ENCODE results near the gene WNT1.

The WNT1 gene

DNA sequence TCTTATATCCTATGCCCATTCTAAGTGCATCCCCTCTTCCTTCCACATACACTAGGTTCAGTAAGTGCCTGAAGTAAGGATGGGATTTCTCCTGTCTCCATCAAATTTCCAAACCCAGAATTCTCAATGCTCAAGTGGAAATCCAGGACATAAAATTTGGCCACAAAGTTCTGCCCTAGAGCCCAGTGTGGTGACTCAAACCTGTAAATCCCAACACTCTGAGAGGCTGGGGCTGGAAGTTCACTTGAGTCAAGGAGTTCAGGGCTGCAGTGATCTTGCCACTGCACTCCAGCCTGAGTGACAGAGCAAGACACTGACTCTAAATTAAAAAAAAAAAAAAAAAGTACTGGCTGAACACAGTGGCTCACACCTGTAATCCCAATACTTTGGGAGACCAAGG lies 16.3 kb upstream of the WNT1 start:
- no peak for DNase-seq (ENCODE audit: low read depth)

DNA sequence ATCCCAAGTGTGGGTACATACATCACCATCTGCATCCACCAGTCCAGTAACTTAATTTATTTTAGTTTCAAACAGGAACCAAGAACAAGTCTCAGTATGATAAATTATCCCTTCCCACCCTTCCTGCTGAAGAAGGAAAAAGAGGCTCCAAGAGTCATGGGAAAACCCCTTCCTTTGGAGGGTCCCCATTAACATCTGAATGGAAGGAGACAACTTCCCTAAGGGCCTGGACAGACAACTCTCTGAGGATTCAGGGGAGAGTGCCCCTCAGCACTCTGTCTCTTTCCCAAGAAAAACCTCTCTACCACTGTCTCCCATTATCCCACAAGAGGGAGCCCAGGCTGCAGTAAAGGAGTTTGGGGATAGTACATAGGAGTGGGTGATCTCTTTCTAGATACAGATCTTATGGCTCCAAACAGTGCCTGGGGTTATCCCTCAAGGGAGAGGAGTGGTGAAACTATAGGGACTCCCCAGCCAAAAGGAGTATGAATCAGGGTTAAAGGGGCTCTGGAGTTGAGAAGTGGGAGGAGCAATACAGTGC lies 12.8 kb upstream of the WNT1 start:
- DNase-seq (ENCODE audit: low read depth) = no peak

DNA sequence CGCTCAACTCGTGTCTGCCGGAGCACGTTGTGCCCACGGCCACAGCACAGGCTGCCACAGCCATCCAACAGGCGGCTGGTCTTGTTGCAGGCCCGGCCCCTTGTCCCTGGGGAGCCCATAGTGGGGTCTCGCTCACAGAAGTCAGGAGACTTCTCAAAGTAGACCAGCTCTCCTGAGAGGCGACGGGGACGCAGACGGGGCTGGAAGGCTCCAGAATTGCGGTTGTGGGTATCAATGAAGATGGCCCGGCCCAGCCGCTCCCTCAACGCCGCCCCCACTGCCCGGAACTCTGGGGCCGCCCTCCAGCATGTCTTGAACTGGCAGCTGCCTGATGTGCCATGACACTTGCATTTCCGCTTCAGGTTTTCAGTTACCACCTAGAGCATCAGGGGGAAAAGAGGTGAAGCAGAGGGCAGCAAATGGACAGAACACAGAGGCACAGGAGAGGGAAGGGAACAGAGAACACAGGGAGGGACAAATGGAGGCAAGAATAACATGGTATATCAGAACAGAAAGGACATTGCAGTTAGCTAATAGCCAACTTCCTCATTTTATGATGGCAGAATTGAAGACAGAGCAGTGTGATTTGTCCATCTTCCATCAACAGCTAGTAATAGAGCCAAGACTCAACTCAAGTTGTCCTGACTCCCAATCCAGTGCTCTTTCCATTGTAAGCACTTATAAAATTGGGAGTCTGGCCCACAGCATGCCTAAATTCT lies 11.8 kb upstream of the WNT1 start:
- no peak for DNase-seq (ENCODE audit: low read depth)

DNA sequence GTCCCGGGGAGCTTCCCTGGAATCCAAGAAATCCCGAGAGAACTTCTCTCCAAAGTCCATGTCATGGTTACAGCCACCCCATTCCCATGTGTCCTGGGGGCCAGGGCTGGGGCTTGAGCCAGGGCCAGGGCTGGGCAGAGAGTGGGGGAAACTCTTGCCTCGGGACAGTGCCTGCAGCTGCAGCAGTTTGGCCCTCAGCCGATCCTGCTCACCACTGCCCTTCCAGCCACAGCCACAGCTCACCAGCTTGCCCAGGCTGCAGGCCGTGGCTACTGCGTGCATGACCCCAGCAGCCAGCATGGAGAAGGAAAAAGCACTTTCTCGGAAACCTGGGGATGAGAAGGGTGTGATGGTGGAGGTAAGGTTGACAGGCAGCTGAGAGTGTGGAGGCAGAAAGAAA lies 10.1 kb upstream of the WNT1 start:
- DNase-seq (ENCODE audit: low read depth) = no peak

DNA sequence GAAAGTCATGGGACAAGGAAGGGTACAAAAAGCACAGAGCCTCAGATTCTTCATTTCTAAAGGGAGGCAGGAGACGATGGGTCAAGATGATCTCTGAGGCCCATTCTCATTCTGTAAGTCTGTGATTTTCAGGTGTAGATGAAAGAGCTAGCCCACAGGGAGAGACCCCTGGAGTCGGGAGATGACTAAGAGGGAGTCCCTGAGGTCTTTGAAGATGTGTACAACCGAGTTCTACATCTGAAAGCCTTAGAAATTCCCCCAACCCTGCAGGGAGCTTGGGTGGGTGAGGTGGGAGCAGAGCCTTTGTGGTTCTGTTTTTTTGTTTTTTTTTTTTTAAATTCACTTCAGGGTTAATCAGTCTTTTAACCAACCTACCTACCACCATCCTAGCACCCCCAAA lies 9.7 kb upstream of the WNT1 start:
- DNase-seq (ENCODE audit: low read depth) = no peak

DNA sequence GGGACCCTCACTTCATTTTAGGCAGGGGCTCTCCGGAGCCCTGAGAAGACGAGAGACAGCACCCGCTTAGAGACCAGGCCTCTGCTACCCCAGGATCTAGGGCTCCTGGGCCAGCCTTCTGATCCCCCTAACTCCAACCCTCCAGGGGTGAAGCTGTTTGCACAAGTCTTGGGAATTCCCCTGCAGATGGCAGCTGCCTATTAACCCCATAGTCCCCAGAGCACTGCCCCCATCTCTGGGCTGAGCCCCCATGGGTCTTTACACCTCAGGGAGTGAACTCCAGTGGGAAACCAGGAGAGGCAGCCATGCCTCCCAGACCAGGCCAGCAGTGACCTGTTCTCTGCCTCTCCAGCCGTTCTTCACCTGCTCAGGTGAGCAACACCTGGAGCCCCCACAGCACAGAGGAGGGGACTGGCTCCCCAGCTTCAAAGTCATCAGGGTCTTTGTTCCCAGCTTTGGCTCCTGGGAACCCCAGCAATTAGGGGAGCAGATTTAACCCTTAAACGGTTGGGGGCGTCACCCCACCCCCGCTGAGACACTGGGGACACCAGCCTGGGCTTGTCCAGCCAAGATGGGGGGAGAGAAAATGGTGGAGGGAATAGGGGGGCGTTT lies 8.9 kb upstream of the WNT1 start:
- DNase-seq (ENCODE audit: low read depth) = no peak

DNA sequence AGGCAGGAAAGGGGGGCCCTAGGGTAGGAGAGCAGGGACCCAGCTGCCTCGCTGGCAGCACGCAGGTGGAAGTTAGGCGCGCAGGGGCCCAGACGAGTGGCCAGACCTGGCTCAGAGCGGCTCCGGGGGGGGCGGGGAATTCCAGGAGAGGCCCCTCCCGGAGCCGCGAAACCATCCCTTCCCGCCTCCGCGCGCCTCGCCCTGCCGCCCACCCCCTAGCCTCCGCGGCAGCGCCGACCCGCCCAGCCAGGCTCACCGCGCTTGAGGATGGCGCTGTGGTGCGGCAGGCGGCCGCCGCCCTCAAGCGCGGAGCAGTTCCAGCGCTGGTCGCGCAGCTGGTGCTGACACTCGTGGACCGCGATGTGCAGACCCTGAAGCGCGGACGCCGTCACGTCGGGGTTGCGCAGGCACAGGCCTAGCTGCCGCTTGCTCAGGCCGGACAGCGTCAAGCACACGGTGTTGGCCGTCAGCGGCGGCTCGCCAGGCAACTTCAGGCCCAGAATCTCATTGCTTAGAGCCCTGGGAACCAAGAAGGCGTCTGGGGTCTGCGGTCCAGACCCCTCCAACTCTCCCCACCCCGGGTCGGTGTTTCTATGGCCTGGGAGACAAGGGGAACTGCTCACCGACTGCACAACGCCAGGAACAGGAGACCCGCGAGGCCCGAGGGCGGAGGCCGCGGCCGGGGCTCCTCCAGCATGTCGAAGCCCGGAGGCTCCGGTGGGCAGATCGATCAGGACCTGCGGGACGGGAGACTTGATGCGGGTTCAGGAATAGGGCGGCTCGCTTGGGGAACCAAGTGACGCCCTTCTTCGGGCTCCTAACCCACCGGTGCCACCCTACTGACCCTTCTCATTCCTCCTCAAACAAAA lies 8.1 kb upstream of the WNT1 start:
- DNase-seq (ENCODE audit: low read depth) = no peak

DNA sequence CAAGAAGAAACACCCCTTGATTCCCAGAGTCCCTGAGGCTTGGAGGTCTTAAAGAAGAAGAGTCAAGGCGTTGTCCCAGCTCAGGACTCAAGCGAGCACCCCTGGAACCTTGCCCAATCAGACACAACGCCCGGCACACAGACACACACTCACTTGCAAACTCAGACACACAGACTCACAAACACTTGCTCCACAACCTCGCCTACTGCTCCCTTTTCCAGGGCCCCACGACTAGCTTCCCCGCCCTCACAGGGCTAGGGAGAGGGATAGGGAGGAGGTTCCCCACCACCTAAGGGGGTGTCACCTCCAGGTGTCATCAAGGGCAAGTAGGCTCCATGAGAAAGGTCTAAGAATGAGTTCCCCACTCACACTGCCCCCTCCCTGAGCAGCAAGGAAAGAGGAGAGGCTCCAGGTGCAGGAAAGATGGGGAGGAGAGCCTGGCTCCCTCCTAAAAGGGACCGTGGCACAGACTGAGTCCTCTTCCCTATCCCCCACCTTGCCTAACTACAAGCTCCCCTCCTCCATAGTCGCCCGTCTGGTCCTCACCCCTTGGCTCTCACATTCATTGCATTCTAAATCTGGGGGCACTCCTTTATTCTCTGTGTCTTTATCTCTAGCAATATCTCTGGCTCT lies 7.3 kb upstream of the WNT1 start:
- no peak for DNase-seq (ENCODE audit: low read depth)

DNA sequence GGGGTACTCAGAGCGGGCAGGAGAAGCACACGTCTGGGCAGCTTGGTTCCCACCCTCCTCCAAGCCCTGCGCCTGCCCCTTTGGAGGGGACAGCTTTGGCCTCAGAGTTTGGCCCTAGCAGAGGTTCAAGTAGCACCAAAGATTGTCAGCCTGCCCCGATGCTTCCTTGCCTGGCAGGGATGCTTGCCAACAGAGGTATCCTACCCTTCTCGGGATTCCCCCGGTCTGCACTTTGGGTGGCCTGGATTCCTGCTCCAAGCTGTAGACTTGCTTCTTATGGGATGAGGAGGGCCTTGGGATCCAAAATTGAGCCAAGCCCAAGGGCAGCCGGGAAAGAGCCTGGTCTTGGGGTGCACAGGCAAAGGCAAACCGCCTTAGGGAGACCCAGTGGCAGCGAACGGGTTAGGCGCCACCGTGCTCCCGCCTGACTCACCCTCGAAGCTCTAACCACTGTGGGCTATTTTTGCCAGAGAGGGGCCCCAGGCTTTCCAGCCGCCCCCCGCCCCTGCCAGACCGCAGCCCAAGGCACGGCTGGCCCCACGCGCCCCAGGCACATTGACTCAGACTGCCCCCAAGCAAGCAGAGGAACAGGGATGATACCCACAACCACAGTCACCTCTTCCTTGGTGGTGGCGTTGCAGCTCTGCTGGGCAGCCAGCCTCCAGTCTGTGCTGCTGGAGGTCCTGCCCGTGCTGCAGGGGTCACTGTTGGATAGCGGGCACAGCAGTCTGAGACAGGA lies 5.7 kb upstream of the WNT1 start:
- DNase-seq (ENCODE audit: low read depth) = no peak

DNA sequence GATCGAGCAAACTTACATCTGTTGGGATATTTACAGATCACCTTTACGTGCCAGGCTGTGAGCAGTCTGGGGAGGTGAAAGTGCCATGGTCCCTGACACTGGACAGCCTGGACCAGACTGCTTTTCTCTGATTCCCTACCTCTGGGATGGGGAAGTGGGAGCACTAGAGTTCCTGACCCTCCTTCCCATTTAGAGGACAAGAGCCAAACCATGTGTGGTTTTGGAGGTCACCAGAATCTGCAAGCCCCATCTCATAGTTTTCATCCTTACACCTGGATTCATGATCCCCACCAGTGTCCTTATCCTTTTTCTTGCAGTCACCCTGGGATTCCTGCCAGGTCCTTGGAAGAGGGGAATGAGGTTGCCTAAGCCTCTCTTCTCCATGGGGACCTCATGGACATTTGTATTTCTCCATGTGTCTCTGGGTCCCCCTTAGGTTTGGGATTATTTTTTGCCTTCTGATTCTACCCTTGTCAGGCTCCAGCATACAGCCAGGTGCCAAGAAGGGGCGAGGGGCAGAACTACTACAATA lies 5.1 kb upstream of the WNT1 start:
- no peak for DNase-seq (ENCODE audit: low read depth)

DNA sequence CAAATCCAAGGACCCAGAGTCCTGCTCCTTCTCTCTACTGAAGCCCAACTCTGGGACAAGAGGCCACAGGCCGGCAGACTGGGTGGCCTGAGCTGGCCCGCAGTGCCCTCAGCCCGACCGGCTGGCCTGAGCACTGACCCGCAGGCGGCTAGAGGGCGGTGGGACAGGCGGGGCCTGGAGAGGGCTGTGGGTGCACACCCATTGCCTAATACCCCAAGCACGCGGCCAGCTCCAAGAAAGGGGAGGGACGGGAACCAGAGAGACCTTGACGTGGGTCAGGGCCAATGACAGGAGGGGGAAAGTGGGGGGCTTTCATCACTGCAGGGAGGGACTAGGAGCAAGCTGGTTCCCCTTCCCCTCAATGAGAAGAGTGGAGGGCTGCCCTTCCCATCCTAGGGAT lies 4.6 kb upstream of the WNT1 start:
- DNase-seq (ENCODE audit: low read depth) = no peak

DNA sequence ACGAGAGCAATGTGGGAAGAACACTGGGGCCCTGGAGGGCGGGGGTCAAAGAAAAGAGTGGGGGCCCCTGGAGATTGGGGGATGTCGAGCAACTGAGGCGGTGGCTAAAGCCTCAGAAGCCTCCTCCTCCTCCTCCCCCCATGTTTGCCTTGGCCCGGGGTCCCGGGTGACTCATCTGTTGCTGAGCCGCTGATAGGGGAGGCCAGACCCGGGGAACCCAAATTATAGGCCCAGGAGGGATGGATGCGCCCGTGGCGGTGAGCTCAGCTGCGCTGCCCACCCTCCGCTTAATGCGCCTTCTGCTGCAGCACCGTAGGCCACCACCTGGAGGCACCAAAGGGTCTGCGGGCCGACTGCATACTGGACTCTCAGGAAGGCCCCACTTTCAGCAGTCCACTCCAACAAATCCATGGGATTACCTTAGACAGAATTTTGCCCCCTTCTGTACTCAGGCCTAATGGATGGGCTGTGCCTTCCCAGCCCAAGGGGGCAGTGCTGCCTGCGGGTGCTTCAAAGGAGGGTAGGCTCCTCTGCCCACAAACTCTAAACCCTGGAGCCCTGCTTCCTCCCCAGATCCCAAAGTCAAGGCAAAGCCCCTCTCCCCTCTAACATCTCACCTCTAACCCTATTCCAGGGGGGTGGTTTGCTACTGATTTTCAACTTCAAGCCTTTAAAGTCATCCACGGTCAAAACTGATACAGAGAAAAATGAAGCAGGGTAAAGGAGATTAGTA lies 4.0 kb upstream of the WNT1 start:
- DNase-seq (ENCODE audit: low read depth) = no peak

DNA sequence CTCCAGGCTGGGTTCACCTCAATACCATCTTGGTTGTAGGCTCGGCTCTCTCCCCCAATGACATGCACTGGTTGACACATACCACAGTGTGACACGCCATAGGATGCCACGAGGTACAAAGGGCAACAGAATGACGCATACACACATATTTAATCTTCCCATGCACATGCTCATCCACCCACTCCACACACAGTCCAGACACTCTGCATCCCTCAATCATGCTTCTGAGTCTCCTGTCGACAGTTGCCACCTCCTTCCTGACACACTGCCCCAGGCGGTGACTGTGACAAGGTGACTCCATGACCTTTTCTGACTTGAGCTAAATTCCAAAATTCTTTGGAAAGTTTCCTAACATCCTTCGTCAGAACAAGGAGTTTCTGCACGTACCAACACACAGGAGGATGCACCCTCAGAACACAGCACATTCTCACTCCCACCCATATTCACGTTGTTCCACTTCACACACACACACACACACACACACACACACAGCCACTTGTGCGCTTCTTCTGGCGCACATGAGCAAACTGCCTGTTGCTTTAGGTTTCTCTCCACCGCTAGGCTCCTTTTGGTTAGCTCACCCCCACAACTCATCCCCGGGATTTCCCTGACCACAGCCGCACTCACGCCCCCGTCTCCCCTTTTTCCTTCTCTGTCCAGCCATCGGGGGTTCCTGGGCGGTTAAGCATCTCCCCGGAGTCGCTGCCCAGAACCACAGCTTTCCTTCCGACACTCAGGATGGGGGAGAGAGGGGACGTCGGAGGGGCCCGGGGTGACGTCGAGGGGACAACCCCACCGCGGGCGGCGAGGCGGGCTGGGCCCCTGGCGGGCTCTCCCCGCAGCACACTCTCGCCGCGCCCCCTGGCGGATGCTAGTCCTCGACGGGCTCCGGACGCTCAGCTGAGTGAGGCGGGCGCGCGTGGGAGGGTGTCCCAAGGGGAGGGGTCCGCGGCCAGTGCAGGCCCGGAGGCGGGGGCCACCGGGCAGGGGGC lies 536 bp upstream of the WNT1 start:
- peak; percentile 60 for DNase-seq (ENCODE audit: low read depth)

DNA sequence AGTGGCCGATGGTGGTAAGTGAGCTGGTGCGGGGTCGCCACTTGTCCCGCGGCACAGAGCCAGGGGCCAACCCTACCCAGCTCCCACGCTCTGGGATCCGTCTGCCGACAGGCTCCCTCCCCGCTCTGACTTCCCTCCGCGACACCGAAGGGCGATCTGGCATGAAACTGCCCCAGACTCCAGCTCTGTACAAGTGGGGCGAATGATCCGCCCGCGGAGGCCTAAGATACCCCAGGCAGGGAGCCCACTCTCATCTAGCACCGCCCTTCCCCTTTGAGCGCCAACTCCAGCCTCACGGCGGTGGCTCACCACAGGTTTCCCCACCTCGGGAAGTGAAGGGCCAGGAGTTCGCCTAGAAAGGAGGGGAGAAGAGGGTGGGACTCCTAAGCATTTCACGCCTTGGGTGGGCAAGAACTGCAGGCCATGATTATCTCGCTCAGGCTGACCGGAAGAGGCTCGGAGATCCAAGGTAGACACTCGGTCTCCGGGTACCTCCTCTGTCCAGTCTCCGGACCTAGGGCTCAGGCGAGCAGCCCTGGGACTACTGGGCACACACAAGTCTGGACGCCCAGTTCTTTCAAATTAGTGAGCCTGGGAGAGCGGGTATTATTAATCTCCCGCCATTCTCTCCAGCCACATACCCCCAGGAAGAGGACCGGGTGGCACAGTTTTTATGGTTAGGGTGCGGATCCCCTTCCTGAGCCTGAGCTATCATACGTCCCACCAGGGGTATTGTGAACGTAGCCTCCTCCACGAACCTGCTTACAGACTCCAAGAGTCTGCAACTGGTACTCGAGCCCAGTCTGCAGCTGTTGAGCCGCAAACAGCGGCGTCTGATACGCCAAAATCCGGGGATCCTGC lies 849 bp downstream of the WNT1 start:
- DNase-seq (ENCODE audit: low read depth) = no peak

DNA sequence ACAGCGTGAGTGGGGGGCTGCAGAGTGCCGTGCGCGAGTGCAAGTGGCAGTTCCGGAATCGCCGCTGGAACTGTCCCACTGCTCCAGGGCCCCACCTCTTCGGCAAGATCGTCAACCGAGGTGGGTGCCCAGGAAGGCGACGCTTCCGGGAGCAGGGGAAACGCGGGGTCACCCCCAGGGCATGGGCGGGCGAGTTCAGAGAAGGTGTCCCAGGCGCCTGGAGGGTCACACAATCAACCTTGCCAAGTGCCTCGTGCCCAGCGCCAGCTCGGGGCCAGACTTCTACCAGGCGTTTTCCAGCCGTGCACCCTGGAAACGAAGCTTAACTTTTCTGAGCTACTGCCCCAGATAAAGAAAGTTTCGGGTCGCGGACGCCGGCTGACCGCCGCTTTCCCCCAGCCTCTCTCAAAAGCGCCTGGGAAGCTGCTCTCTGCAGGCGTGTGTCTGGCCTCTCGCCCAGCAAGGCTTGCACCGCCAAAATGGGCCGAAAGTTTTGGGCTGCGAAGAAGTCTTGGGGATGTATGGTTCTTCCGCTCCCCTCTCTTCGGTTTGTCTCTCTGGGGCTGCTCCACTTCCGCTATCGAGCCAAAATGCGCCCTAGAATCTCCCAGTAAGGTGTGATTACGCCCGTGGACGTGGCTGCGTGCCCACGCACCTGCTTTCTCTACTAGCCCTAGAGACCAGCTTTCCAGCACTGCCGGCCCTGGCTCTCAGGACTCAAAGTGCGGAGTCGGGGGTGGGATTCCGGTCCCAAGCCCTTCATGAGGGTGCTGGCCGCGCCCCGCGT lies 1.7 kb downstream of the WNT1 start:
- DNase-seq (ENCODE audit: low read depth) = no peak

DNA sequence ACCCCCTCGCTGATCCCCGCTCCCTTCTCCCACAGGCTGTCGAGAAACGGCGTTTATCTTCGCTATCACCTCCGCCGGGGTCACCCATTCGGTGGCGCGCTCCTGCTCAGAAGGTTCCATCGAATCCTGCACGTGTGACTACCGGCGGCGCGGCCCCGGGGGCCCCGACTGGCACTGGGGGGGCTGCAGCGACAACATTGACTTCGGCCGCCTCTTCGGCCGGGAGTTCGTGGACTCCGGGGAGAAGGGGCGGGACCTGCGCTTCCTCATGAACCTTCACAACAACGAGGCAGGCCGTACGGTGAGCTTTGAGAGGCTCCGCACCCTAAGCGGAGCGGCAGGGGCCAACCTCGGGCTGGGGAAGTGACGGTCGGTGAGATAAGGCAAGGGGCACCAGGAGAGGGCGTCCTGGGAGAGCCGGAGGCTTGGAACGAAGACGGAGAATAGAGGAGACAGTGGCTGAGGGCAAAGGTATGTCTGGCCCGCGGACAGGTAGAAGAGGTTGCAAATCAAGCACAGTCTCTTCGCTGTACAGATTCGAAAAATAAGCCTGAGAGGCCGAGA lies 2.3 kb downstream of the WNT1 start:
- no peak for DNase-seq (ENCODE audit: low read depth)
